ENCODE measurements around the gene RBM47.
"Not testable (repeated sequence)": the region's sequence is repeated elsewhere in the genome, so short reads cannot be mapped to it uniquely, and the experiment has no call there.

Gene RBM47

DNA sequence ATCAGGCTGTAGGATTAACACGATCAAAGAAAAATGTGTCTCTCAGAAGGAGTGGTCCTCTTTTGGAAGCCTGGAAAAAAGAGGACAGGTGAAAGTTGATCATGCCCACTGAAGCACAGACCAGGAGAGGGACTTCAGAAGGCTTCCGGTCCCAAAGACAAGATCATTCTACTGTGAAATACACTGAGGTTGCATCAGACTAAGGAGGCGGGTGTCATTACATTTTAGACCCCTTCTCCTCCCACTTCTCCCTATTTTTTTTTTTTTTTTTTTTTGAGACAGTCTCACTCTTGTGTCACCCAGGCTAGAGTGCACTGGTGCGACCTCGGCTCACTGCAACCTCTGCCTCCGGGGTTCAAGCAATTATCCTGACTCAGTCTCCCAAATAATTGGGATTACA is 67.5 kb downstream of the RBM47 start:
- no peak for DNase-seq (ENCODE audit: low spot score)

DNA sequence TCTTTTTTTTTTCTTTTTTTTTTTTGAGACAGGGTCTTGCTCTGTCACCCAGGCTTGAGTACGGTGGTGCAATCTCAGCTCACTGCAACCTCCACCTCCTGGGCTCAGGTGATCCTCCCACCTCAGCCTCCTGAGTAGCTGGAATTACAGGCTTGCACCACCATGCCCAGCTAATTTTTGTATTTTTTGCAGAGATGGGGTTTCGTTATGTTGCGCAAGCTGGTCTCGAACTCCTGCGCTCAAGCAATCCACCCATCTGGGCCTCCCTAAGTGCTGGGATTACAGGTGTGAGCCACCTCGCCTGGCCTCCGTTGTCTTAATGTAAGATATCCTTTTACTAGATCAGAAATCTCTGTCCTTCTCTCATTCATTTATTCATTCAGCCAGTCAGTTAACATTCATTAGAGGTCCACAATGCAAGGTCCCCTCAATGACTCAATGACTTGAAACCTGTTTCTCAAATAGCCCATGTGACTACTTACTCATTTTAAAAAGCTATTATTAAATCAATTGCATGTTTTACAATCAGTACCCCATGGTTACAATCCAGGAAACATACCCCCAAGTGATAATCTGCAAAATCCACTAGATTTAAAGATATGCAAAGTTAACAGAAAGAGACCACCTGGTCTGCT is 68.0 kb downstream of the RBM47 start:
- not testable (repeated sequence) for DNase-seq (ENCODE audit: low spot score)

DNA sequence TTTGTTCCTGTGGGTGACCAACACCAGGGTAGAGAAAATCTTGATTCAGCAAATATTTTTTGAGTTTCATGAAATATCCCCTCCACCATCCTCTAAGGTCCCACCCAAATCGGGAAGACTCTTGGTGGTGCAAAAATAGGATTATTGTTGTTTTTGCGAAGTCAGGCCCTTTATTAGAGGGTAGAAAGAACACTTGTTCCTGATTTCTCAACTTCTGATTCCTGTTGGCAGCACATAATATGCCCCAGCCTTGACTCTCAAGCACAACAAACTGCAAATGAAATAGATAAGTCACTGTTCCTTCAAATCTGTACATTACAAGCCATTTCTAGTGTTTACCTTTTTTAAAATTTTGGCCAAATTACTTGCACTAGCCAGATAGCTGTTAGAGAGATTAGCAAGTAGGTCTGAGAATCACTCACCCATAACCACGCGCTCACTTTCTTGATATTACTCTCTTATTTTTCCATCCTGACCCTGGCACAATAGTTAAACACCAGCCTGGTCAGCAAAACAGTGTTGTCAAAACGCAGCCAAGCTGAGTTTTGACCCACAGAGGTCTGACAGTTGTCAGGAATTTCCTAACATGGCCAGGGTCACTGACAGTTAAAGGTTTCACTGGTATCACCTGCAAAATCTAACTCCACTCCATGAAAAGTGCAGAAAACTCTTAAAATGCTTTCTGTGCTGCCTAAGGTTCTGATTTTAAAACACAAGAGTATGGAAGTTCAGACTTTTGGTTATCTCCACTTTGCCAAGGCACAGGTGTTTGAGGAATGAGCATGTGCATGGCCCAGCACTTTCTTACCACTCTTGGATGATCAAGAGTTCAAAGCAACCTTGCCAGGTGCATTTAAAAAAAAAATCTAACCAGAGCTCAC is 69.8 kb downstream of the RBM47 start:
- DNase-seq (ENCODE audit: low spot score): peak; percentile 25

DNA sequence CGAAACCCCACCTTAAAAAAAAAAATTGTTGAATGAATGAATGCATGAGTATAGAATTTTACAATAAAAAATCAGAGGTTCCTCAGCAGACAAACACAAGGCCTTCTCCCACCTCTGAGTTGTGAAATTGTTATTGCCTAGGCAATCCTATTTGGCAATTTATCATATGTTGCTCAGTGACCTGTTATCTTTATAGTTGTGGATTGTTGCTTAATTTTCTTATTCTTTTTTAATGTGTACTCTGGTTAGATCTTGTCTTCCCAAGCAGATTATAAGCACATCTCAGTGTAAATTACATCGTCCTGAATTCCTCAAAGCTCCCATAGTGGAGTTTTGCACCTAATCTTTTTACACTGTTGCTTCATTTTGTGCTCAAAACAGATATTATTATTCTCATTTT is 71.9 kb downstream of the RBM47 start:
- DNase-seq (ENCODE audit: low spot score): no peak

- no peak for DNase-seq (ENCODE audit: low spot score)
These were observed 74.3 kb downstream of the RBM47 start for GRCh38 chr4:40555176-40555900.

- not testable (repeated sequence) for DNase-seq (ENCODE audit: low spot score)
These were observed 75.0 kb downstream of the RBM47 start for GRCh38 chr4:40554641-40555040.

DNA sequence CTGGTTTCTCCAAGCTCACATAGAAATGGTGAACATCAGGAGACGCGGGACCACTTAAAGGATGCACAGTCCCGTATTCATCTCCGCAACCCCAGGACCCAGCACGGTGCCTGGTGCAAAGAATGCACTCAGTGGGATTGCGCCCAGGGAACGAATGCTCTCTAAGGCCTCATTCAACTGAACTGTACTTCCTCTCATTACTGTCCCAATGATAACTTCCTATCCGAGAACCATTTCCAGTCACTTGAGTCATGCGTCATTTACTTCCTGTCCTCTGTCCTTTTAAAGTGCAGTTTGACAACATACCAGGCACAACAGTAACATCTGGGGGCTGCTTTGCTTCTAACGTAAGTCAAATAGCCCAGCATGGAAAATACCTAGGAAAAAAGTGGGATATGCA is 75.7 kb downstream of the RBM47 start:
- DNase-seq (ENCODE audit: low spot score): peak; percentile 29

GRCh38 chr4:40552536-40552935 is 77.1 kb downstream of the RBM47 start:
- DNase-seq (ENCODE audit: low spot score): no peak

DNA sequence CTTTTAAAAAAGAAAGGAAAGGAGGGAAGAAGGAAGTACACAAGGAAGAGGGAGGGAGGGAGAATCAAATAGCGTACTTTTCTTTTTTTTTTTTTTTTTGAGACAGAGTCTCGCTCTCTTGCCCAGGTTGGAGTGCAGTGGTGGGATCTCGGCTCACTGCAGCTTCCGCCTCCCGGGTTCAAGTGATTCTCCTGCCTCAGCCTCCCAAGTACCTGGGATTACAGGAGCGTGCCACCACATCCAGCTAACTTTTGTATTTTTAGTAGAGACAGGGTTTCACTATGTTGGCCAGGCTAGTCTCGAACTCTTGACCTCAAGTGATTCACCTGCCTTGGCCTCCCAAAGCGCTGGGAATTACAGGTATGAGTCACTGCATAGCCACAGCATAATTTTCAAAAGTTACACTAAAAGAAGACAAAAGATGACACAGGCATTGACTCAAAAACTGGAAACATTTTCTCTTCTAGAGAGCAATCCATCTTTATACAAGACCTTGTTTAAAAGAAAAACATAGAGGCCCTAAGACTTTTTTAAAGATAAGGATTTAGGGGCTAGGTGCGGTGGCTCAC is 78.0 kb downstream of the RBM47 start:
- not testable (repeated sequence) for DNase-seq (ENCODE audit: low spot score)

DNA sequence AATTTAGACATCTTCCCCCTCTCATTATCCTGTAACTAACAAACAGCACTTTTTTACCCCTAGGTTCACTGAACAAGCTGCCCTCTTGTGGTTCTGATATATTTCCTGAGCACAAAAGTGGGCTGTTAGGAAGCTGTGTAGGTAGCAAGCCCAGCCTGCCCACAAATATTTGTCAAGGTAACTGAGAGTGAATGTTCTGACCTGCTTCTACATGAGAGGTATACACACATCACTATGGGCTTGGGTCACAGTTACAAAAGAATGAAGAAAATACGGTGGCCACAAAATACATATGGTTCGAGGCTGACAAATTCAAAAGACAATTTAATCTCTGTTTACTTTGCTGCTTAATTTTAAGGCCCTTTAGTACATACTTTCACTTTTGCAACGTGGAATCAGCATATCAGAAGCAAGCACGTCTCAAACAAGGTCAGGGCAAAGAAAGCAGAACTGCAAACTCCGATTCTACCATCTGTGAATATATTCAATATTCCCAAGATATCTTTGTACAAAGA is 78.7 kb downstream of the RBM47 start:
- peak; percentile 13 for DNase-seq (ENCODE audit: low spot score)

DNA sequence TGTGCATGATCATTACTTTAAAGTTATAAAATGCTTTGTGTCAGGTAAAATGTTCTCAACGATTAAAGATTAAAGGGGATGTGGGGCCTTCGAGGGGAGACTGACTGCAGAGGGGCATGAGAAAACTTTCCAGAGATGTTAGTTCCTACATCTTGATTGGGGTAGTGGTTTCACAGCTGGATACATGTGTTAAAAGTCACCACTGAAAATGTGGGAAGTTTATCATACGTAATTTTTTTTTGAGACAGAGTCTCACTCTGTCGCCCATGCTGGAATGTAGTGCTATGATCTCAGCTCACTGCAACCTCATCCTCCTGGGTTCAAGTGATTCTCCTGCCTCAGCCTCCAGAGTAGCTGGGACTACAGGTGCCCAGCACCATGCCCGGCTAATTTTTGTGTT is 79.5 kb downstream of the RBM47 start:
- DNase-seq (ENCODE audit: low spot score): no peak

GRCh38 chr4:40548256-40548655 is 81.4 kb downstream of the RBM47 start:
- DNase-seq (ENCODE audit: low spot score): no peak

GRCh38 chr4:40547789-40548132 is 81.9 kb downstream of the RBM47 start:
- no peak for DNase-seq (ENCODE audit: low spot score)

GRCh38 chr4:40546969-40547788 is 82.5 kb downstream of the RBM47 start:
- no peak for DNase-seq (ENCODE audit: low spot score)

- DNase-seq (ENCODE audit: low spot score): no peak
These were observed 83.2 kb downstream of the RBM47 start for GRCh38 chr4:40546506-40546905.

DNA sequence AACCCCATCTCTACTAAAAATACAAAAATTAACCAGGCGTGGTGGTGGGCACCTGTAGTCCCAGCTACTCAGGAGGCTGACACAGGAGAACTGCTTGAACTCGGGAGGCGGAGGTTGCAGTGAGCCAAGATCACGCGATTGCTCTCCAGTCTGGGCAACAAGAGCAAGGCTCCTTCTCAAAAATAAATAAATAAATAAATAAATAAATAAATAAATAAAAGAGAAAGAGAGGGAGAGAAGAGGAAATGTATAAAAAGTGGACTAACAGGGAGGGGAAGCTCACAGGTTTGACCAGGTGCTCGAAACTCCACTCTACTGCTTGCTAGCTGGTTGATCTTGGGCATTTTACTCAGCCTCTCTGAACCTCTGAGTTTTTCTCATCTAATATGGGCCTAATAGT is 84.2 kb downstream of the RBM47 start:
- DNase-seq (ENCODE audit: low spot score): not testable (repeated sequence)

DNA sequence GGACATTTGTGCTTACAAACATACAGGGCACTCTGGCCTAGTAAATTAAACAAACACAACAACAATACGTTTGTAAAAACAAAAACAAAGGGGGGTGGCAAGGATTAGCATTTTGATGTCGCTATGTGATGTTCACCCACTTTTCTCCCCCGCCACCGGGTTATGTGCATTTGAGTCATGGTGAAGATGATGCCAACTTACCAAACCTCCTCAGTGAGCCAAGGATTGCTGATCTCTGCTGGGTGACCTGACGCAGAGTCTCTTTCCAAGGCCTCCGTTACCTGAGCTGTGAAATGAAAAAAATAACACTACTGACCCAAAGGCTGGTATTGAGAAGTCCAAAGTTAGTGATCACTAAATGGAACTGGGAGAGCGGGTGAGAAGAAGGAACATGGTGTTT is 85.4 kb downstream of the RBM47 start:
- no peak for DNase-seq (ENCODE audit: low spot score)

DNA sequence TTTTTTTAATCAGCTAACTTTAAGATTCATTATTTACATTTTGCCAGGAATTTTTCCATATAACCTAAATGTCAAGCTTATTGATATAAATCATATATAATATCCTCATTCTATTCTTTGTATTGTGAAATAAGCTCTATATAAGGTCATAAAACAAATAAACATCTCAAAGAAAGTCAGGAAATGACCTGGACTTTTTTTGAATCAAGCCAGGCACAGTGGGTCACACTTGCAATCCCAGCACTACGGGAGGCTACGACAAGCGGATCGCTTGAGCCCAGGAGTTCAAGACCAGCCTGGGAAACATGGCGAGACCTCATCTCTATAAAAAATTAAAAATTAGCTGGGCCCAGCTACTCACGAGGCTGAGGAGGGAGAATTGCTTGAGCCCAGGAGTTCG is 88.9 kb downstream of the RBM47 start:
- no peak for DNase-seq (ENCODE audit: low spot score)

GRCh38 chr4:40536032-40536431 is 93.6 kb downstream of the RBM47 start:
- DNase-seq (ENCODE audit: low spot score): no peak

DNA sequence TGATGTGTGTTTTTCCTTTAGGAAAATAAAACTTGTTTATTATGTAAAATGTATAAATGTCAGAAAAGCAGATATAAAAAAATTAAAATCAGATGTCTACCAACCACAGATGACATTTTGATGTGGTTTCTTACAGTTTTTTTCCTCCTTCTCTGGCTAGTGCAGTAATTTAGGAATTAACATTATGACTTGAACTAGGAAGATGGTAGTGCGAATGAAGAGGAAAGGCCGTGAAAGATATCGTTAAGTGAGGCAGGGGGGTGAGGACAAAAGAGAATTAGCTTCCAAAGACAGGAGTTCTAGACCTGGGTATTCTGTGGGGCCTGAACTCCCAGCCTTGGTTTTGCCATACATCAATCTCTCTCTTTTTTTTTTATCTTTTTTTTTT is 98.0 kb downstream of the RBM47 start:
- no peak for DNase-seq (ENCODE audit: low spot score)

DNA sequence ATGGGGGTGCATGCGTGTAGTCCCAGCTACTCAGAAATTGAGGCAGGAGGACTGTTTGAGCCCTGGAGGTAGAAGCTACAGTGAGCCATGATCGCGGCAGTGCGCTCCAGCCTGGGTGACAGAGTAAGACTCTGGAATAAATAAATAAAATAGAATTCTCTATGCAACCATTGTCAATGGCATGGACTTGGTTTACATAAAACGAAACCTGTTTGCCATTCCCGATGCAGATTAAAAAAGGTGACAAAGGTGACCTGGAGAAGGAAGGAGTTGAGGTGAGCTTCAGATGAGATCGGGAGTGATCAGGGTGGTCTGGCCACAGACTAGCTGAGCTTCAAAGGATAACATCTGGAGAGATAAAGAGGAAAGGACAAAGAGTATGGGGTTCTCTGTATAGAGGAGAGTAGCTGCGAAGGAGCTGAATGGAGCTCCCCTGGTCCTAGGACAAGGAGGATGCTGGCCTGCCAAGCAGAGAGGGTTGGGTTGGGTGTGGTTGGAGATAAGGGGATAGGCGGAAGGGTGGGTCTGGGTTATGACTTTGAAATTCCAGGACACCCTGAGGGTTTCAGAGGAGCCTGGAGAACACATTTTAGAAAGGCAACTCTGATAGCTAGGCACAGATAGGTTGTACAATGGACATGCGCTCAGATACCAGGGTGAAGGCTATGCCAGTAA is 98.6 kb downstream of the RBM47 start:
- no peak for DNase-seq (ENCODE audit: low spot score)
